IPS DF 4.7 (cell line): ENCODE data around the gene OGDH.
A peak's percentile ranks its signal among the peaks of the same experiment; 100 is the strongest.
"Not testable (repeated sequence)": the region's sequence is repeated elsewhere in the genome, so short reads cannot be mapped to it uniquely, and the experiment has no call there.

Experiments used
- DNase-seq: peaks from one replicate; pipeline ENCODE4 v3.0.0-alpha.2; 2013; ENCODE audit warnings: low spot score; ENCODE audit errors: extremely low read depth

Gene OGDH

DNA sequence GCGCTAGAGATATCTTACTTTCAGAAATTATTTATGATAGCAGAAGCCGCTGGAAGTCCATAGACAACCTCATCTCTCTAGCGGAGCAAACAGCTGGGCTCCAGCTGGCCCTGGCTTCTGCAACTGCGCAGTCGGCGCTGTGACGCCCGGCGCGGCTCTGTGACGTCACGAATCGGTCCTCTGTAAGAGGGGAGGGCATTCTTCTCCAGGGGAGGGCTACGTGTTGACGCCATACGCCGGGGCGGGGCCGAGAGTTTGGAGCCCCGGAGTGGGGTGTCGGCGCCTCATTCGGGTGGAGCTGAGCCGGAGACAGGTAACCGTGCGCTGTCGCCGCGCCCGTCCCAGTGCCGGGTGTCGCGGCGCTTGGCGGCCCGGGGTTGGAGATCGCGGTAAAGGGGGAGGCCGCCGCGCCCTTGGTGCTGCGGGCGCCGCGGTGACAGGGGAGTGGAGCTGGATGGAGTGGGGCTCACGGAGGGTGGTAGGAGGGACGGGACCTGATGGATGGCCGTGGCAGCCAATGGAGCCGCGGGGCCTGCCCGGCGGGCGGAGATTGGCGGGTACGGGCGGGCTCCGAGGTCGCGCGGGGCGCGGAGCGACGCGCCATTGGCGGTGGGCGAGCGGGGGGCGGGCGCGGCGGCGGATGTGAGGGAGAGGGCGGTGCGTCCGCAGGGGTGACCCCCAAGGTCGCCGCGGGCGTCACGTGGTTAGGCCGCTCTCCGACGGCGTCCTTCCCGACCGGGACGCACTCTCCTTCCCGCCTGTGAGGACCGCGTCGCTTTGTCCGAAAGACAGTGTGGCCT lies at the start of gene OGDH:
Gene OGDH (plus strand): TSS at position 287 of the 800 bp plus-strand sequence. CDS start 17,717 bp downstream, outside the sequence.
- peak; percentile 76 for DNase-seq

DNA sequence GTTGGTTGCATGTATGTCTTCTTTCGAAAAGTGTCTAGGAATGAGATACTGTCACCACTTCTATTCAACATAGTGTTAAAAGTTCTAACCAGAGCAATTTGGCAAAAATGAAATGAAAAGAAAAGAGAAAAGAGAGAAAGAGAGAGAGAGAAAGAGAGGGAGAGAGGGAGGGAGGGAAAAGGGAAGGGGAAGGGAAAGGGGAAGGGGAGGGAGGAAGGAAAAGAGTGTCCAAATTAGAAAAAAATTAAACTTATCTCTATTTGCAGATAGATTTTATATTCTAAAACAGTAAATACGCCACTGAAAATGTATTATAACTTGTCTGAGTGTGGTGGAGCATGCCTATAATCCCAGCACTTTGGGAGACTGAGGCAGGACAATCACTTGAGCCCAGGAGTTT lies 48.9 kb upstream of the OGDH start:
- DNase-seq = no peak

DNA sequence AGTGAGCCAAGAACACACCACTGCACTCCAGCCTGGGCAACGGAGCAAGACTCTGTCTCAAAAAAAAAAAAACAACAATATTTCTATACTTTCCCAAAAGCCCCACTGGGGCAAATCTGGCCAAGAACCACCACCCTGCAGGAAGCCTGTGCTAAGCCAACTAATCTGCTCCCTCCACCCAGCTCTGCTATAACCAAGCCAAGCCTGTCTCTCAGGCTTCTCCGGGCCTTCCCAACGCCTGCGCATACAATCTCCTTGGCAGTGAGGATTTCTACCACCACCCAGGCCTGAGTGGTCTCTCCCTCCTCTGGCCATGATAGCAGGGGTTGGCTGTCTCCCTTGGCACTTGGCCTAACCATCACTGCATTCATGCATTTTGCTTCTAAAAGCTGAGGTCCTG lies 46.9 kb upstream of the OGDH start:
- no peak for DNase-seq

DNA sequence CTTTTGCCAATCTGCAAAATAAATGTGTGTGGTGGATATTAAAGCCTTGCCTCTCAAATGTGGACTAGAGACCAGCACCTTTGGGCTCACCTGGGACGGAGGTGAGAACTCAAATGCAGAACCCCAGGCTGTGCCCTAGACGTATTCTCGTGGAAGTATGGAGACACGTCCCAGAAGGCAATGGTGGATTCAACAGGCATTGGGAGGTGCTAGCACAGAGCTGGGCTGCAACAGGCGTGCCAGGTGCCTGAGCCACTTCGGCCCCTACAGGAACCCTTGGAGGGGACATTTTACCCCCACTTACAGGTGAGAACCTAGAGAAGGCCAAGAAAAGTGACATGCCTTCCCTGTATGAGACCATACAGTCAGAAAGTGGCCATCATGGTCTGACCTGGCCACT lies 44.9 kb upstream of the OGDH start:
- DNase-seq = no peak

DNA sequence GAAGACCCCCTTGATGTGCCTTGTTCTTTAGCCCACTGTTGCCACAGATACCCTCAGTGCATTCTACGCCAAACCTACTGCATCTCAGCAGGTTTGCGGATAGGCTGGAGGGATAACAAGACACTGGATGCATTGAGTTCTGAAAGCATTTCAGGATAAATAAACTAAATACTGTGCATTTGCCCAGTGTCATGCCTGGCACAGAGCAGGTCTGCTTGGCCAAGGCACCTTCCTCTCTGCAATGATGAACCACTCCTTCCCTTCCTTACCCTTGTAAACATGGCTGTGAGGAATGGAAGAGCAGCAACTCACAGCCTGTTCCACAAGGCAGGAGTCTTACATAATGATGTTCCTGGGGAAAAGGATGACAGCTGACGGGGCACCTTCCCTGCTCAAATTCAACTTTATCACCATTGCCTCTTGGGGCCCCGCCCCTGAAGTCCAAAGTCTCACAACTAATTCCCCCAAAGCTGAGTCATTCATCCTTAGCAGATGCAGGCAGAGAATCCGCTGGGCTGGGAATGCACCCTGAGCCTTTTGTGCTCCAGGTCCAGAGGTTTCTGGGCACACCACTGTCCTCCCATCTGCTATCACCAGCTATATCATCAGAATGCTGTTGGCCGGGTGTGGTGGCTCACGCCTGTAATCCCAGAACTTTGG lies 44.3 kb upstream of the OGDH start:
- no peak for DNase-seq

DNA sequence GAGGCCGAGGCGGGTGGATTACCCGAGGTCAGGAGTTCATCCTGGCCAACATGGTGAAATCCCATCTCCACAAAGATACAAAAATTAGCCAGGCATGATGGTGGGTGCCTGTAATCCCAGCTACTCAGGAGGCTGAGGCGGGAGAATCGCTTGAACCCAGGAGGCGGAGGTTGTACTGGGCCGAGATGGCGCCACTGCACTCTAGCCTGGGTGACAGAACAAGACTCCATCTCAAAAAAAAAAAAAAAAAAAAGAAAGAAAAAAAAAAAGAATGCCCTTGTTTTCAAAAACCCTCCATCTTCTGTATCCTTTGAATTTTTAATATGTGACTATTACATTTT lies 43.8 kb upstream of the OGDH start:
- not testable (repeated sequence) for DNase-seq

DNA sequence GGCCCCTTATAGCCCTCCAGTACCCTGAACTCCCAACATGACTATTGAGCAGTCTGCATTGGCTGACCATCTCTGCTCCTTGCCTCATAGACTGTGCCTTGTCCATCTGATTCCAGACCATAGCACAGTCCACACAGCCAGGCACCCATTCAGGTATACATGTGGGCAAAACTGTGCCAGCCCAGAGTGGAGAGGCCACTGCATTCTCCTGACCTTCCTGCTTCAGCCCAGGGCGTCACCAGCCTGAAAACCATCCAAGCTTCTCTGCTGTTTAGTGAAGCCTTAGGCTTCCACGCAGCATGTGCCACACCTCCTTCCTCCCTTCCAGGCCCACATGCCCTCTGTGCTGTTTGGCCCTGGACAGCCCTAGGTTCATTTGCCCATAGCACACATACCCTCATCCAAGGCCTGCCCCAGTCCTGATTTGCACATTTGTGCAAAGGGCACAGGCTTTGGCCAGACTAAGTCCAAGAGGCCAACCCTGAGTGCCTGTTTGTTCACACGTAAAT lies 43.2 kb upstream of the OGDH start:
- DNase-seq = no peak

DNA sequence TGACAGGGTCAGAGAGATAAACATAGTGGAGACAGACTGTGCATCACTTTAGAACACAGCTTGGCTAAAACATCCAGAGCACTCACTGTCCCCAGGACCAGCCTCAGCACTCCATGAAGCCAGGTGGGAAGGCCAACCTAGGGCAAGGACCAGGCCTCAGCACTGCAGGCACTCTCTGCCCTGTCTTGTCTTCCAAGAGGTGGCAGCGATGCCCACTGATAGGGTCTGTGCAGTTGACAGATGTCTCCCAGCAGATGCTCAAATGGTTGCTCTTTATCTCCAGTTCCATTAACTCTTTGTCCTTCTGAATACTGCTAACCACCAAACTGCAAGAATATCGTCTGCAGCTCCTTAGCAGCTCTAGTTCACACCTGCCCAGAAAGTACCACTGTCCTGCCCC lies 41.8 kb upstream of the OGDH start:
- DNase-seq = no peak

DNA sequence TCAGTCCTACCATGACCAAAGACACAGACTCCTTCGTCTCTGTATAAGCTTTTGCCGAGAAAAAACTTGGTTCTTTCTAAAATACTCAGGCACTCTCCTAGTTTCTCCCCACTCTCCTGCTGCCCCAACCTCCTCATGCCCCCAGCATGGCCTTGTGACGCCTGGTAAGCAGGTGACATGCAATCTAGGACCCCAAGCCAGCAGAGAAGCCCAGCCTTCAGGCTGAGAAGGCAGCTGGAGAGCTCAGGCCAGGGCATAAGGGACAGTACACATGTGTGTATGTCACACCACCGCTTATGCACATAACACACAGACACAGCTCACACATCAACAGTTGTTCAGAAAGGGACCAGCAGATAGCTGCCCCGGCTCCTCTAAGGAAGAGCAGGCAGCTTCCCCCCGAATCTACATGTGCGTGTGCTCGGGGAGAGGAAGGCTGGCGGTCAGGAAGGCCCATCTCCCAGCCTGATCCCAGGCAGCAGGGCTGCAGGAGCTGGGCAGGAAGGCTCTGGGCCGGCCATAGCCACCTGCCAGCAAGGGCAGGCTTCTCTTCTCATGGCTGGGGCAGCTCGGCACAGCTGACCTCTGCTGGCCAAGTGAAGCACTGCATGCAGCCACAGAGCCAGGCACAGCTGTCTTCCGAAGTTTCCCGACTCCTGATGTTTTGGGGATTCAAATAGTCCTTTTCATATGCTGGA lies 41.2 kb upstream of the OGDH start:
- no peak for DNase-seq

DNA sequence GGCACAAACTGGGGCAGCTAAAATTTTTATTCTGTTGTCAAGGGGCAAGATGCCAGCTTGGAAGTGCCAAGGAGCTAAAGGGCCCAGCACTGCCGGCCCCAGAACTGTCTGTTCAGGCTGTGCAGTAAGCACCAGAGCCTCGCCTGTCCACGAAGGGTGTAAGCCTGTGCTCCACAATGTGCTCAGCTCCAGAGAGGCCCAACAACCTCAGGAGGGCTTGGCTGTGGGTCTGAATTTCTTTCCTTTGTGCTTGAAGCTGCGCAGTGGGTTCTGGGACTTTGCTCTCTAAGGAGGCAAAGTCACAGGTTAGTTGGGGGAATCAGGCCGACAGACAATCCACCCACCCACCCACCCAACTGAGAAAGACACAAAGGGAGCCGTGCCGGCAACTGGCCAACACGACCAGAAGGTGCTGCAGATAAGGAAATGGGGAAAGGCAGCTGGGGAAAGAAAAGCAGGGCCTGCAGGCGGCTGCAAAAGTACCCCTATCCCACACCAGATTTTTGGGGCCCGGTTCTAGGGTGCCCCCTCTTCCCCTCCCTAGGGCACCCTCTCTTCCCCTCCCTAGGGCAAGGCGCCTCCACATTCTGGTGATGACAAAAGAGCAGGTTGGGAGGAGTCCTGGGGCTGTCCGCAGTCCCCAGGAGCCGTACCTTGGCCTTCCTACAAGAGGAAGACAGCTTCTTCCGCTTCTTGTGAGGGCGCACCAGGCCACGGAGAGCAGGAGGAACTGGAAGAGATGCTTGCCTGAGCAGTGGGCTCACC lies 40.5 kb upstream of the OGDH start:
- DNase-seq = no peak

DNA sequence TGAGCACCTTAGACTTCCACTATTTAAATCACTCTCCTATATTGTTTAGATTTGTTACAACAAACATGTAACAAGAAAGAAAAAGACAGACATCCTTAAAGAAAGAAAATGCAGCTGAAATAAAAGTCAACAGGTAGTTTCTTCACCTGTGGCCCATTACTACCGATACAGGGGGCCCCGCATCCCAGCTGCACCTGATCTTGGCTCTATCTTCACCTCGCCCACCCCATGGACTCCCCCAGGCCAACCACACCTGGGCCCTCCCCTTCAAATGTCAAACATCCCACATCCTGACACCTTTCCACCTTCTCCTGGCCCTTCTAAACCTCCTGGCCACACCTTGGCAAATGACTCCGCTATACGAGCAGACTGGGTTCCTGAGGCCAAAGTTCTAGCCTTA lies 39.7 kb upstream of the OGDH start:
- DNase-seq = no peak

DNA sequence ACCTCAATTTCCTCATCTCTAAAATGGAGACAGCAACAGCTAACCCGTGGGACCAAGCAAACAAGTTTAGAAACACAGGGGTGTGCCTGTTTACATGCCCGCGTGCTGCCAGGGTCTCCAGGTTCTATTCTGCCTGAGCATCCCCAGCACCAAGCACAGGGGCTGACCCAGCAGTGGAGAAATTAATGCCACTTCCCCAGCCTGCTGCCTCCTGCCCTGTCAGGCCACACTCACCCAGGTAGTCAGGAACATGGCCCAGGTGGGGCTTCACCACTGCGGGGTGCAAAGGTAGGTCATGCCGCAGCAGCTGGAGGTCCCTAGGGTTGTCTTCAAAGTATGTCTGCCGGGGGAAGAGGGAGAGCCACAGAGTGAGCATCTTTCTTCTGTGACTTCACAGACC lies 38.5 kb upstream of the OGDH start:
- DNase-seq = no peak

DNA sequence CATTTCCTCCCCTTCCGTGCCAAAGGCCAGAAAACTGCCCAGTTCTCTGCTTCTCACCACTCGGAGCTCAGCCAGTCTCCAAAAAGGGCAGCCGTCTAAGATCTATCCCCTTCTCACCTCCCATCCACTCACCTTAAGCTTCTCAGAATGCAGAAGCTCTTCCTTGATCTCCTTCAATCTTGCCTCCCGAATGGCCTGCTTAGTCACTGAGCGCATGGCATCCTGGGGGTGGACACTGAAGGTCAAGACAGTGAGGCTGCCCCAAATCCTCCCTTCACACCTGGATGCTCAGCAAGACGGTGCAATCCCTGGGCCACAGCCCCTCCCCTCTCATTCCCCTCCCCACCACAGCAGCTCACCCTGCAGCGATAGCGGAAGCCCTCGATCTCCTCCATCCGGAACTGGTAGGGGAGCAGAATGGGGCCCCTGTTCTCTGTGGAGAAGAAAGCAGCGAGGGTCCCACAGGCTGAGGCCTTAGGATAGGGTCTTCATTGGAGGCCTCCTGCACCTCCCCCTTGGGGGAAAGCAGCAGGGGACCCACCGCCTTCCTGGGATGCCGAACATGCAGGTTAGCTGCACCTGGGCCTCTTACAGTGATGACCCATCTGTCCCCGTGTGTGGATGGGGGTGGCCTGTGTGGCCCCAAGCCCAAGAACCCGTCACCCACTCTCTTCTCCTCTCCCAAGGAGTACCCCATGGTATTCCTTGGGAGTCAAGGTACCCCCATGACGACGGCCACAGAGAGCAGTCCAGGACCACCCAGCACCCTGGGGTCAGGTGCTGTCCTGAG lies 37.5 kb upstream of the OGDH start:
- DNase-seq = no peak

DNA sequence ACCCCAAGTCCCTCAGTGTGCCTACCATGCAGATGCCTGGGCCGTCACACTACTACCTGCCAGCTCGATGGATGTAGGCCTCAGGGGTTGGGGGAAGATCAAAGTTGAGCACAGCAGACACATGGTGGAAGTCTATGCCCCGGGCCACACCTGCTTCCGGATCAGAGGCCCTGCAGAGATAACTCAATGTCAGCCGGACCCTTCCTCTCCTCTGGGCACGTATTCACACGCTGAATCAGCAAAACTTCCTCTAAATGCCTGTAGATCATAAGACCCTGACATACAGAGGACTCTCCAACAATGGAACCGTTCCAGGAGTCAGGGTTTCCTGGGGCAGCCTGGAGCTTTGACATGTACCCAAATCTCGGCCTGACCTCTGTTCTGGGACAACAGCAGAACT lies 36.5 kb upstream of the OGDH start:
- DNase-seq = no peak

DNA sequence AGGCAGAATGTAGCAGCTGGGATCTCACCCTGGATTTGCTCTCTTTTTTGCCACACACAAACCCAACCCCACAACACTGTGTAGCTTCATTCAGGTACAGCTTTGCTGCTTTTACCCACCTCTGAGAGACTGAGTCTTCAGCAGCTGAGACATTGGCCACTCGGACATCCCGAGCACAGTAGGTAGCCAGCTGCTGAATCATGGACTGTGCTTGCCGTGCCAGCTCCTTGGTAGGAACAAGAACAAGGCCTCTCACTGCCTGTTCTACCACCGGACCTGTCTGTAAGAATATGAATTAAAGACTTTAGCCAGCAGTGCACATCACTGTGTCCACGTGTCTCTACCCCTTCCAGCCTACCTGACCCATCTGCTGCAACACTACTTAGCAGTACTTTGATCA lies 33.7 kb upstream of the OGDH start:
- no peak for DNase-seq

DNA sequence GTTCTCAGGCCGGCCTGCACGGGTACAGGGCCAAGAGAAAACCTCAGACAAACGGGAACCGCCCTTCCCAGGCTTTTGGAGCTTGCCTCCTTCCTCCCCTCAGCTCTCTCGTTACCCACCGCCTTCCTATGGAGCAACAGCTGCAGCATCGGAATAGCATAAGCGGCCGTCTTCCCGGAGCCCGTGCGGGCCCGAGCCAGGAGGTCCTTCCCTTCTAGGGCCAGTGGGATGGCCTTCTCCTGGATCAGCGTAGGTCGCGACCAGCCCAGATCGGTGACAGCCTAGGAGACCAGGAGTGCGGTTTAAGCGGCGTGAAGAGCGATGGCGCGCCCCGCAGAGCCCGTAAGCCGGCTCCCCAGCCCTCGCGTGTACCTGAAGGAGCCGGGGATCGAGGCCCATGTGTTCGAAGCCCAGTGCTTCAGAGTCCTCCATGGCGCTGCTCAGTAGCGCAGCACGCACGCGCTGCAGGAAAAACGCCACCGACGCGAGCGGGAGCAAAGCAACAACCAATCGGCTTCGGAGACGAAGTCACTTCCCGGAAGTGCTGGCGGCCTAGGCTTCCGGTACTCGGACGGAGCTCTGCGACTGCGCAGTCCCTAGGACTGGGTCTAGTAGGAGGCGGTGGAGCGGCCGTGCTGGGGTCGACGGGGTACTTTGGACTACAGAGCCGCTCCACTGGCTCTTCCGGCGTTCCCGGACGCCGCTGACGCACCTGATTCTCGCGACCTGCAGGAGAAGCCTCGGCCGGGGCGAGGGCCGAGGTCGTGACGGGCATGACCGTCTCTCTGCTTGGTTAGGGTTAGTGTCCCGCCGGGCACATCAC lies 32.8 kb upstream of the OGDH start, which contains the start of gene DDX56:
Gene DDX56 (minus strand): TSS at position 445 of the 823 bp plus-strand sequence. CDS start 13 bp downstream, at position 432.
- peak; percentile 92 for DNase-seq

DNA sequence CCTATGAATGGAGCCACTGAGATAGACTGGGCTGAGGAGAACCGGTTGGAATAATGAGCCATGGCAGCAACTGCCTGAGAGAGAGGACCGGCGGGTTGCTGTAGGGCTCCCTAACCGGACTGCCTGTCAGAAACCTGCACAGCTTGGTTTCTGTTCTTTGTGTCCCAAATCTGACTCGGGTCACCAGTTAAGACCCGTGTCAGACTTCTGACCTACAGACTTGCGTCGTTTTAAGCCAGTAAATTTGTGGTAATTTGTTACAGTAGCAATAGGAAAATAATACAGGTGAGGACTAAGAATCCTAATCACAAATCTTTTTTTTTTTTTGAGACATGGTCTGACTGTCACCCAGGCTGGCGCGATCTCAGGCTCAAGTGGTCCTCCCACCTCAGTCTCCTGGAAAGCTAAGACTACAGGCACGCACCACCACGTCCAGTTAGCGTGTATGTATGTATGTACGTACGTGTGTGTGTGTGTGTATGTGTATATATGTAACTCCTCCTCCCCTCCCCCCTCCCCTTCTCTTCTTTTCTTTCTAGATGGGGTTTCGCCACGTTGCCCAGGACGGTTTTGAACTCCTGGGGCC lies 32.0 kb upstream of the OGDH start:
- DNase-seq = no peak

DNA sequence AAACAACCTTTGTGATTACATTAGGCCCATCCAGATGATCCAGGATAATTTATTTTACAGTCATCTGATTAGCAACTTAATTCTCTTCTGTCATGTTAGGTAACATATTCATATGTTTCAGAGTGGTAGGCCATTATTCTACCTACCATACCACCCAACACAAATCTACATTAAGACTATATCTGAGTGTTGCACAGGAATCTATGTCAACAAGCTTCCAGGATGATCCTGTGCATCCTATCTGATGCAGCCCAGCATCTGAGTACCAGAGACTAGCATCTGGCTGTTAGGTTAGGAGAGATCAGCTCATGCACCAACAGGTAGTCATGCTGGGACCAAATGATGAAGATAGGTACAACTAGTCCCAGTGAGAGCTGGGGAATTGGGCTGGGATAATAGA lies 31.4 kb upstream of the OGDH start:
- no peak for DNase-seq

DNA sequence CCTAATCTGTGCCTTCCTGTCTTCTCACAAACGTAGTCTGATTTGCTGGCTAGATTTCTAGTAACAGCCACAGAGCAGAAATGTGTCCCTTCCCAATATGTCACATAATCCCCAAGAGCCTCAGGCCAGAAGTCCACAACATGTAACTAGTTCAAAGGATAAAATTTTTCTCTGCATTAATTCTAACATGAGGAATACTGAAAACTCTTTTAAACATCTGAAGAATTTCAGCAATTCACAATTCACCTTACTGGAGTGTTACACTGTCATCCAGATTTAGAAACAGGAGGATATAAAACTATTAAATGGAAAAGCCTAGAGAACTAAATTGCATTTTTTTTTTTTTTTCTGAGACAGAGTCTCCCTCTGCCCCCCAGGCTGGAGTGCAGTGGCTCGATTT lies 30.2 kb upstream of the OGDH start:
- DNase-seq = no peak
